Transverse colon (tissue), 4 donors: Measurements from ENCODE around the gene GLI2. TPM values are rescaled to one million over a fixed set of nuclear protein-coding genes. Genes with fewer than 3 reads are reported as not detected.

Experiments
- DNase-seq: peaks from one replicate; pipeline ENCODE4 v3.0.0-alpha.2; 2019
- H3K27ac ChIP-seq, 4 donors: fragments of 200-600 bp; sonication (generic); 2 replicates each; pipeline ENCODE4 v1.5.1; 2016 to 2018; ENCODE audit warnings: inconsistent platforms in 4 of 4
- H3K27me3 ChIP-seq: fragments of 200-600 bp; sonication (generic); 2 replicates; pipeline ENCODE4 v1.5.1; 2017; ENCODE audit warnings: inconsistent platforms
- H3K36me3 ChIP-seq, 4 donors: fragments of 200-600 bp; sonication (generic); 2 replicates each; pipeline ENCODE4 v1.5.1; 2017 to 2019; ENCODE audit warnings: inconsistent platforms in 4 of 4
- H3K4me1 ChIP-seq, 4 donors: fragments of 200-600 bp; sonication (generic); 2 replicates each; pipeline ENCODE4 v1.5.1; 2017 to 2020; ENCODE audit warnings: inconsistent platforms in 4 of 4
- H3K4me3 ChIP-seq, 4 donors: fragments of 200-600 bp; sonication (generic); 1 replicate in 1 of 4; 2 replicates in 3 of 4; pipeline versions ENCODE4 v1.5.1 to v1.6.1; 2017 to 2019; ENCODE audit warnings: inconsistent platforms in 4 of 4
- H3K9me3 ChIP-seq, 2 donors: fragments of 200-600 bp; sonication (generic); 2 replicates each; pipeline ENCODE4 v1.5.1; 2017 to 2019; ENCODE audit warnings: inconsistent platforms in 2 of 2
- CTCF ChIP-seq, 5 experiments: fragments of 200-600 bp in 3 of 5; fragments of 450-650 bp in 2 of 5; sonication (generic) in 3 of 5; IDR thresholded peaks; 1 replicate in 2 of 5; 2 replicates in 3 of 5; pipeline ENCODE4 v1.5.1; 2016 to 2017; ENCODE audit warnings: antibody characterized with exemption in 5 of 5, inconsistent platforms in 3 of 5, mild to moderate bottlenecking in 2 of 5, moderate library complexity in 1 of 5
- EP300 ChIP-seq: sonication (generic); formaldehyde crosslinking; IDR thresholded peaks from one replicate; pipeline ENCODE4 v1.6.1; 2017; ENCODE audit warnings: antibody characterized with exemption, low read depth
- POLR2A ChIP-seq: fragments of 450-650 bp; IDR thresholded peaks from one replicate; pipeline ENCODE4 v1.6.1; 2016; ENCODE audit warnings: antibody characterized with exemption, mild to moderate bottlenecking, moderate library complexity
- POLR2AphosphoS5 ChIP-seq, 3 donors: sonication (generic); formaldehyde crosslinking; IDR thresholded peaks; one replicate each; pipeline ENCODE4 v1.6.1; 2016; ENCODE audit warnings: antibody characterized with exemption in 3 of 3
- whole genome bisulfite sequencing, 2 donors: methylation state at CpG; one replicate each; pipeline ENCODE4 v1.1.5; 2018; ENCODE audit warnings: low coverage in 1 of 2; 5-methylcytosine and 5-hydroxymethylcytosine counted together
- in situ Hi-C, 4 donors: fragments of 200-750 bp; cut with MboI; loops; one replicate each; pipeline versions ENCODE4 v1.15.0 to v1.15.1; 2017; ENCODE audit warnings: low sequenced_read_pairs in 3 of 4, low pct_ligation_motif_present in 1 of 4, low pct_unique_long_range_greater_than_20kb in 1 of 4
- intact Hi-C: fragments of 100-400 bp; cut with DNase I; formaldehyde crosslinking; loops from one replicate; pipeline ENCODE4 v1.15.1; 2023; ENCODE audit warnings: low total_unique reads
- total RNA-seq, 4 donors: library from RNA; depleted of rRNA; stranded (reverse); fragments of >200 nt; gene quantifications; one replicate each; pipeline ENCODE4 v1.1.0, GENCODE V29; 2016

Gene GLI2
- total RNA-seq, 4 donors from 2014 or later = 1.1 to 15.1 (median 4.2) TPM

DNA sequence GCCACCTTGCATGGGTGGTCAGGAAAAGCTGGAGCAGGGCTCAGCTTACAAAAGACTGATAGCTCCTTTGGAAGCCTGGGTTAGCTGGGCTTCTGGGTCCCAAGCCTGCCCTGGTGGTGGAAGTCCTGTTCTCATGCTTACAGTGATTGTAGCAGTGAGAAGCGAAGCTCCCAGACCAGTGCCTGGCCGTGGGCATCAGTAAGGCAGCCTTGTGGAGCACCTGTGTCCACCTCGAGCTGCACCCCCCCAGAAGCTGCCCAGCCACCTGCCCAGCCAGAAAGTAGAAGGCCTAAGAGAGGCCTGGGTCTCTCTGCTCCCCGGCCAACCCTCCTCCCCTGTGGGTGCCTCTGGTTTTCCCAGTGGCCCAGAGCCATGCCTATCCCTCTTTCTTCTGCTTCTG lies 10.5 kb downstream of the GLI2 start:
- peaks cover 27% of the 10 kb centered on the region for H3K27me3 ChIP-seq
- no peaks in the 10 kb centered on the region for H3K36me3 ChIP-seq

DNA sequence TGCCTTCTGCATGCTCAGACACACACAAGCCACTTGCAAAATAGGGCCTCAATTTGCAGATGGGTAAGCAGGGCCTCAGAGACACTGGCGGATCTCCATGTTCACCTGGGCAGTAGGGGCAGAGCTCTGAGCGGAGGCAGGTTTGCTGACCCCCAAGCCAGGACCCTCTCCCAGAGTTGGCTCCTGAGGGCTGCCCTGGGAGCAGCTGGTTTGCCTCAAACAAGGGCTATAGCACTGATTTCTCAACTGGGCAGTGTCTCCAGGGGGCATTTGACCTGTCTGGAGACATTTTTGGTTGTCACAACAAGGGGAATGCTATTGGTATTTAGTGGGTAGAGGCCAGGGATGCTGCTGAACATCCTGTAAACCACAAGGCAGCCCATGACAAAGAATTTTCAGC lies 11.6 kb downstream of the GLI2 start:
- Histone ChIP-seq H3K36me3 (no peaks in the 10 kb centered on the region), H3K9me3 (no peaks in the 10 kb centered on the region), H3K27me3 (peaks cover 16% of the 10 kb centered on the region), H3K4me1 (no peaks in the 10 kb centered on the region), H3K4me3 (no peak overlapping the region), H3K27ac (no peak overlapping the region)
- in situ Hi-C loops = no loop called here
- 95% methylated on average over 2 of the region's 2 CpGs; no CpG with 5 or more reads in 1 of the 2 donors for WGBS, 2 donors
- no peak for TF ChIP-seq EP300
- TF ChIP-seq CTCF (IDR thresholded peaks at IDR 0.05) = no peak
- TF ChIP-seq POLR2AphosphoS5 (IDR thresholded peaks at IDR 0.05) = no peak
- TF ChIP-seq POLR2A = no peak
- no peak for DNase-seq
- intact Hi-C loops = no loop called here

More for the DNA sequence above, 10.5 kb downstream of the GLI2 start:
- intact Hi-C loops (no loop called here), in situ Hi-C loops (no loop called here)
- no peak for TF ChIP-seq CTCF (IDR thresholded peaks at IDR 0.05)
- TF ChIP-seq EP300 = no peak
- TF ChIP-seq POLR2A = no peak
- no peak for TF ChIP-seq POLR2AphosphoS5 (IDR thresholded peaks at IDR 0.05)
- Histone ChIP-seq H3K4me3 (no peak overlapping the region), H3K27ac (no peak overlapping the region), H3K9me3 (no peaks in the 10 kb centered on the region), H3K4me1 (peaks cover 0 to 6% (median 3%) of the 10 kb centered on the region in 4 donors)
- WGBS, 2 donors = 72% methylated on average over 4 of the region's 4 CpGs; no CpG with 5 or more reads in 1 of the 2 donors
- no peak for DNase-seq

- Histone ChIP-seq H3K9me3 (no peaks in the 10 kb centered on the region), H3K36me3 (no peaks in the 10 kb centered on the region), H3K4me1 (no peaks in the 10 kb centered on the region), H3K27ac (no peak overlapping the region), H3K4me3 (no peak overlapping the region), H3K27me3 (peaks cover 12% of the 10 kb centered on the region)
- WGBS, 2 donors = 96 to 100% methylated on average over 2 to 7 of the region's 7 CpGs
- intact Hi-C loops (no loop called here), in situ Hi-C loops (no loop called here)
- no peak for TF ChIP-seq CTCF (IDR thresholded peaks at IDR 0.05)
- TF ChIP-seq POLR2AphosphoS5 (IDR thresholded peaks at IDR 0.05) = no peak
- no peak for TF ChIP-seq POLR2A
- no peak for TF ChIP-seq EP300
- DNase-seq = no peak
Observed at GRCh38 chr2:120747706-120748105, 12.0 kb downstream of the GLI2 start.

DNA sequence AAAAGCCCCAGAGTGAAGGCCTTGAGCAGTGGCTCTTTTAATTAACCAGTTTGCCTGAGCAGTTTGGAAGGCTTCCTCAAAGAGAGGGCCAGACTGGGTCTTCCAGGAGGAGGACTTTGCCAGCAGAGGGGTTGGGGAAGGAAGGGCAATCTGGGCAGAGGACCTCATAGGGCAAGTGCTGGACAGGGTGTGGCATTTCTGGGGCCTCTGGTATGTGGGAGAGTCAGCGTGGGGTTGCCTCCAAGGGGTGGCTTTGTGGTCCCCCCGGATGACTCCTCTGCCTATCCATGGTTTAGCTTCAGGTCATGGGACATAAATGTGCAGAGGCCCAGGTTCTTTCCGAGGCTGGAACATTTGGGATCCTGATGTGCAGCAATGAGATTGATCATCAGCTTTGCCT lies 12.6 kb downstream of the GLI2 start:
- TF ChIP-seq POLR2AphosphoS5 (IDR thresholded peaks at IDR 0.05) = no peak
- Histone ChIP-seq H3K27ac (no peak overlapping the region), H3K9me3 (no peaks in the 10 kb centered on the region), H3K4me3 (no peak overlapping the region), H3K4me1 (no peaks in the 10 kb centered on the region), H3K36me3 (no peaks in the 10 kb centered on the region), H3K27me3 (peaks cover 6% of the 10 kb centered on the region)
- in situ Hi-C loops = no loop called here
- intact Hi-C loops = no loop called here
- WGBS, 2 donors = 86% methylated on average over 3 of the region's 3 CpGs; no CpG with 5 or more reads in 1 of the 2 donors
- no peak for DNase-seq

DNA sequence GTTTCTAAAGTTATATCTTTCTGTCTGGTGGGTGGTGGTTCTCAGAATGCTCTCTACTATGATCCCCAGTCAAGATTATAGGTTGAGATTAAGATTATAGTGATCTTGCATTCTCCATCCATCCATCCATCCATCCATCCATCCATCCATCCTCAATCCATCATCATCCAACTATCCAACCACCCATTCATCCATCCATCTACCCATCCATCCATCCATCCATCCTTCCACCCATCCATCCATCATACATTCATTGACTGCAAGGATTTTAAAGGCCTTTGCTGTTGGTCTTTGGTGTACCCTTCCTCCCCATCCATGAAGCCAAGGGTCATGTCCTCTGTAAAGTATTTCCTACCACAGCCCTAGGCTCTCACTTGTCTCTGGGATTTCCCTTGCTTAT lies 13.1 kb downstream of the GLI2 start:
- TF ChIP-seq POLR2A = no peak
- no peak for TF ChIP-seq POLR2AphosphoS5 (IDR thresholded peaks at IDR 0.05)
- TF ChIP-seq EP300 = no peak
- TF ChIP-seq CTCF (IDR thresholded peaks at IDR 0.05) = no peak
- Histone ChIP-seq H3K27me3 (peaks cover 1% of the 10 kb centered on the region), H3K36me3 (no peaks in the 10 kb centered on the region), H3K4me3 (no peak overlapping the region), H3K27ac (no peak overlapping the region), H3K9me3 (no peaks in the 10 kb centered on the region), H3K4me1 (no peaks in the 10 kb centered on the region)
- no peak for DNase-seq
- in situ Hi-C loops = no loop called here
- intact Hi-C loops = no loop called here
